ENCODE data around the gene PPP2CA.

Gene PPP2CA

GRCh38 chr5:134248256-134248655, 22.4 kb upstream of the PPP2CA start:
- DNase-seq (ENCODE audit: extremely low read depth, insufficient read length) = no peak
- TF ChIP-seq CTCF (IDR thresholded peaks at IDR 0.05; ENCODE audit: insufficient read depth, low read length, poor library complexity, severe bottlenecking) = no peak
- Histone ChIP-seq H3K27me3 (replicated peaks; ENCODE audit: control insufficient read depth, insufficient read depth, low read length) (no peaks in the 10 kb centered on the region), H3K36me3 (ENCODE audit: control insufficient read depth, insufficient read depth, low read length) (no peaks in the 10 kb centered on the region), H3K4me3 (replicated peaks; ENCODE audit: low read depth, low read length) (no peak overlapping the region)

GRCh38 chr5:134247428-134248224, 21.8 kb upstream of the PPP2CA start:
- no peak for DNase-seq (ENCODE audit: extremely low read depth, insufficient read length)
- Histone ChIP-seq H3K4me3 (replicated peaks; ENCODE audit: low read depth, low read length) (no peak overlapping the region), H3K27me3 (replicated peaks; ENCODE audit: control insufficient read depth, insufficient read depth, low read length) (no peaks in the 10 kb centered on the region), H3K36me3 (ENCODE audit: control insufficient read depth, insufficient read depth, low read length) (no peaks in the 10 kb centered on the region)
- TF ChIP-seq CTCF (IDR thresholded peaks at IDR 0.05; ENCODE audit: insufficient read depth, low read length, poor library complexity, severe bottlenecking) = no peak

- no peak for TF ChIP-seq CTCF (IDR thresholded peaks at IDR 0.05; ENCODE audit: insufficient read depth, low read length, poor library complexity, severe bottlenecking)
- no peaks in the 10 kb centered on the region for H3K27me3 ChIP-seq (replicated peaks; ENCODE audit: control insufficient read depth, insufficient read depth, low read length)
- no peaks in the 10 kb centered on the region for H3K36me3 ChIP-seq (ENCODE audit: control insufficient read depth, insufficient read depth, low read length)
- H3K4me3 ChIP-seq (replicated peaks; ENCODE audit: low read depth, low read length) = no peak overlapping the region
- DNase-seq (ENCODE audit: extremely low read depth, insufficient read length) = no peak
These were observed 21.0 kb upstream of the PPP2CA start for GRCh38 chr5:134246771-134247427.

- no peak for TF ChIP-seq CTCF (IDR thresholded peaks at IDR 0.05; ENCODE audit: insufficient read depth, low read length, poor library complexity, severe bottlenecking)
- DNase-seq (ENCODE audit: extremely low read depth, insufficient read length) = no peak
- H3K36me3 ChIP-seq (ENCODE audit: control insufficient read depth, insufficient read depth, low read length) = no peaks in the 10 kb centered on the region
- no peaks in the 10 kb centered on the region for H3K27me3 ChIP-seq (replicated peaks; ENCODE audit: control insufficient read depth, insufficient read depth, low read length)
- no peak overlapping the region for H3K4me3 ChIP-seq (replicated peaks; ENCODE audit: low read depth, low read length)
These were observed 19.8 kb upstream of the PPP2CA start for GRCh38 chr5:134245692-134246091.

- no peak for TF ChIP-seq CTCF (IDR thresholded peaks at IDR 0.05; ENCODE audit: insufficient read depth, low read length, poor library complexity, severe bottlenecking)
- DNase-seq (ENCODE audit: extremely low read depth, insufficient read length) = no peak
- no peaks in the 10 kb centered on the region for H3K36me3 ChIP-seq (ENCODE audit: control insufficient read depth, insufficient read depth, low read length)
- H3K4me3 ChIP-seq (replicated peaks; ENCODE audit: low read depth, low read length) = no peak overlapping the region
- H3K27me3 ChIP-seq (replicated peaks; ENCODE audit: control insufficient read depth, insufficient read depth, low read length) = no peaks in the 10 kb centered on the region
These were observed 19.3 kb upstream of the PPP2CA start for GRCh38 chr5:134245101-134245604.

Data from GM06990 (cell line).